Gastroesophageal sphincter (tissue), 4 donors: Measurements from ENCODE around the gene HPCAL1. TPM values are rescaled to one million over a fixed set of nuclear protein-coding genes. Genes with fewer than 3 reads are reported as not detected.
A peak's percentile ranks its signal among the peaks of the same experiment; 100 is the strongest.

Experiments used
- ATAC-seq: fragments of 150-250 bp; one replicate; pipeline ENCODE4 v1.9.1; 2016; ENCODE audit warnings: mild to moderate bottlenecking, moderate library complexity
- H3K27ac ChIP-seq, 4 donors: fragments of 200-600 bp; sonication (generic) in 3 of 4; 1 replicate in 3 of 4; 2 replicates in 1 of 4; pipeline ENCODE4 v1.5.1; 2016 to 2019
- H3K27me3 ChIP-seq: fragments of 200-600 bp; sonication (generic); one replicate; pipeline ENCODE4 v1.5.1; 2019
- H3K36me3 ChIP-seq, 2 donors: fragments of 200-600 bp; sonication (generic); one replicate each; pipeline ENCODE4 v1.5.1; 2019; ENCODE audit warnings: control low read depth in 1 of 2
- H3K4me1 ChIP-seq, 3 donors: fragments of 200-600 bp; sonication (generic); 1 replicate in 2 of 3; 2 replicates in 1 of 3; pipeline ENCODE4 v1.5.1; 2016 to 2019; ENCODE audit warnings: control low read depth in 2 of 3
- H3K4me3 ChIP-seq, 2 donors: fragments of 200-600 bp; sonication (generic); one replicate each; pipeline ENCODE4 v1.5.1; 2019; ENCODE audit warnings: mild to moderate bottlenecking in 1 of 2, moderate library complexity in 1 of 2
- H3K9me3 ChIP-seq, 3 donors: fragments of 200-600 bp; sonication (generic); one replicate each; pipeline ENCODE4 v1.5.1; 2017 to 2019; ENCODE audit warnings: control low read depth in 2 of 3
- CTCF ChIP-seq, 4 experiments: fragments of 200-600 bp in 2 of 4; fragments of 450-650 bp in 2 of 4; sonication (generic) in 1 of 4; IDR thresholded peaks; one replicate each; pipeline ENCODE4 v1.5.1; 2017 to 2019; ENCODE audit warnings: antibody characterized with exemption in 4 of 4, mild to moderate bottlenecking in 2 of 4, moderate library complexity in 2 of 4
- EP300 ChIP-seq: sonication (generic); formaldehyde crosslinking; IDR thresholded peaks from one replicate; pipeline ENCODE4 v1.6.1; 2017; ENCODE audit warnings: antibody characterized with exemption, mild to moderate bottlenecking
- POLR2A ChIP-seq, 2 donors: fragments of 450-650 bp; IDR thresholded peaks; one replicate each; pipeline ENCODE4 v1.6.1; 2017; ENCODE audit warnings: antibody characterized with exemption in 2 of 2, mild to moderate bottlenecking in 2 of 2, moderate library complexity in 1 of 2
- POLR2AphosphoS5 ChIP-seq: sonication (generic); formaldehyde crosslinking; IDR thresholded peaks from one replicate; pipeline ENCODE4 v1.6.1; 2017; ENCODE audit warnings: antibody characterized with exemption
- WGBS, 2 donors: methylation state at CpG; one replicate each; pipeline ENCODE4 v1.1.5; 2018; ENCODE audit warnings: low coverage in 1 of 2; 5-methylcytosine and 5-hydroxymethylcytosine counted together
- total RNA-seq, 4 donors: library from RNA; depleted of rRNA; stranded (reverse); fragments of >200 nt; gene quantifications; one replicate each; pipeline ENCODE4 v1.1.0, GENCODE V29; 2016

HPCAL1 gene
- total RNA-seq, 4 donors from 2014 or later = 17.0 to 42.1 (median 29.8) TPM

GRCh38 chr2:10405448-10405847, 102.7 kb downstream of the HPCAL1 start:
- H3K36me3 ChIP-seq = no peaks in the 10 kb centered on the region
- no peaks in the 10 kb centered on the region for H3K9me3 ChIP-seq
- ATAC-seq = peak; percentile 79
- peak overlapping the region; percentile 59 to 90 (median 88) for H3K27ac ChIP-seq
- TF ChIP-seq EP300 = no peak
- no peak for TF ChIP-seq CTCF (IDR thresholded peaks at IDR 0.05)
- TF ChIP-seq POLR2AphosphoS5 = peak; percentile 96
- TF ChIP-seq POLR2A (IDR thresholded peaks at IDR 0.05) = no peak
- H3K27me3 ChIP-seq = no peaks in the 10 kb centered on the region
- peaks cover 0 to 87% (median 16%) of the 10 kb centered on the region in 3 donors for H3K4me1 ChIP-seq
- 60% methylated on average over 1 of the region's 13 CpGs; no CpG with 5 or more reads in 1 of the 2 donors for WGBS, 2 donors
- H3K4me3 ChIP-seq = peak overlapping the region in 1 of 2 donors; percentile 18

- peak overlapping the region; percentile 10 to 90 (median 88) for H3K27ac ChIP-seq
- H3K4me1 ChIP-seq = peaks cover 0 to 81% (median 16%) of the 10 kb centered on the region in 3 donors
- H3K36me3 ChIP-seq = no peaks in the 10 kb centered on the region
- whole genome bisulfite sequencing, 2 donors = 73 to 76% methylated on average over 5 to 6 of the region's 10 CpGs
- no peak overlapping the region for H3K4me3 ChIP-seq
- ATAC-seq = no peak
- H3K27me3 ChIP-seq = no peaks in the 10 kb centered on the region
- no peaks in the 10 kb centered on the region for H3K9me3 ChIP-seq
- no peak for TF ChIP-seq POLR2AphosphoS5
- no peak for TF ChIP-seq POLR2A (IDR thresholded peaks at IDR 0.05)
- no peak for TF ChIP-seq EP300
- TF ChIP-seq CTCF (IDR thresholded peaks at IDR 0.05) = no peak
Observed at GRCh38 chr2:10406016-10406415, 103.3 kb downstream of the HPCAL1 start.

- Histone ChIP-seq H3K27me3 (no peaks in the 10 kb centered on the region), H3K36me3 (no peaks in the 10 kb centered on the region), H3K9me3 (no peaks in the 10 kb centered on the region), H3K27ac (peak overlapping the region in 3 of 4 donors; percentile 87 to 90 (median 88)), H3K4me3 (no peak overlapping the region), H3K4me1 (peaks cover 0 to 75% (median 16%) of the 10 kb centered on the region in 3 donors)
- no peak for ATAC-seq
- no peak for TF ChIP-seq CTCF (IDR thresholded peaks at IDR 0.05)
- no peak for TF ChIP-seq POLR2A (IDR thresholded peaks at IDR 0.05)
- no peak for TF ChIP-seq POLR2AphosphoS5
- 36 to 81% methylated on average over 3 to 11 of the region's 18 CpGs for WGBS, 2 donors
Observed at GRCh38 chr2:10406491-10407188, 103.9 kb downstream of the HPCAL1 start.

- Histone ChIP-seq H3K9me3 (no peaks in the 10 kb centered on the region), H3K4me1 (peaks cover 0 to 68% (median 16%) of the 10 kb centered on the region in 3 donors), H3K4me3 (no peak overlapping the region), H3K27ac (peak overlapping the region in 3 of 4 donors; percentile 67 to 90 (median 88)), H3K27me3 (no peaks in the 10 kb centered on the region), H3K36me3 (no peaks in the 10 kb centered on the region)
- TF ChIP-seq EP300 = no peak
- no peak for TF ChIP-seq CTCF (IDR thresholded peaks at IDR 0.05)
- WGBS, 2 donors = 76 to 90% methylated on average over 2 to 4 of the region's 4 CpGs
- ATAC-seq = no peak
Observed at GRCh38 chr2:10407432-10407831, 104.7 kb downstream of the HPCAL1 start.
